Measurements from ENCODE around the gene SAA1. TPM values are rescaled to one million over a fixed set of nuclear protein-coding genes. Genes with fewer than 3 reads are reported as not detected.
"Not testable (repeated sequence)": the region's sequence is repeated elsewhere in the genome, so short reads cannot be mapped to it uniquely, and the experiment has no call there.

SAA1 gene
- total RNA-seq, 1 donor from 2014 or later, result 7.8 TPM

DNA sequence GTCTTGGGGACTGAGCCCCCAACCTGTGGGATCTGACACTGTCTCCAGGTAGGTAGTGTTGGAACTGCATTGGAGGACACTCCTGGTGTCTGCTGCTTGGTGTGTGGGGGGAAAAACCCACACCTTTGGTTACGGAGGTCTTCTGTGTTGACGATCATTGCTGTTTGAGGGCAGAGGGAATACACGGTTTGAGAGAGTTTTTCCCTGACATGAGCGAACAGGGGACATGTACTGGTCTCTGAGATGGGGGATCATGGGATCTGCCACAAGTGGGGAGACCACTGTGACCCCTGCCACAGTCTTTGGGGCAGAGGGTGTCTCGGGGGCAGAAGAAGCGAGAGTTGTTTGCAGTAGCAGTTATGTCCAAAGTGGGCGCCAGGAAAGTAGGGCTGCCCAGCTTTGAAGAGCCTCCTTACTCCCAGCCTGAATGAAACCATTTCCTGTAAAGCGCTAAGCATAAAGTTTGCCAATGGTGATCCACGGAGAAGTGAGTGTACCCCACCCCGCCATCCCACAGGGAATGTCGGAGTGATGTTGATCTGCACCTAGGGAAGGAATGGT is 12.2 kb upstream of the SAA1 start:
- DNase-seq (ENCODE audit: missing footprints) (no peak), ATAC-seq (no peak)
- intact Hi-C loops (cut with DNase I), result no loop called here

DNA sequence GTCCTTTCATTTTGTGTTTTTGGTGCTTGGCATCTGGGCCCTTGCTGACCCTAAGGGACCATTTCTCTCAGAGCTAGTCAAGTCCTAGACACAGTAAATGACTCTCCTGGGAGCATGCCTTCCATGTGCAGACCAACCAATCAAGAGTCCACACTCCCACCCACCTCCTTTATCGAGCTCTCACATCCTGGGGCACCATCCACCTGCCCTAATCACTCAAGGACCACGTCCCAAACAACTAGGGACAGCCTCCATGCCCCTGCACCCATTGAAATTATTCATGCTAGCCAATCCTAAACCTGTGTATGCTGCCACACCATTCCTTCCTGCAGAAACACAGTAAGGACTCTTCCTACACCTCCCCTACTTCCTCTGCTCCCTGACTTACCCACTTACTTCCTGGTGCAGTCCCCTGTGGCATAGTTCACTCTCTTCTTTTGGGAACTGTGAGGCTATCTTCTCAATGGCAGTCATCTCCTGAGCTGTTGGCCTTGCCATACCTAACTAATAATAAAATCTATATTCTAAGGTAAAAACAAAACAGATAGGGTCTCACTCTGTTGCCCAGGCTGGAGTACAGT is 11.2 kb upstream of the SAA1 start:
- DNase-seq (ENCODE audit: missing footprints) (no peak), ATAC-seq (no peak)
- intact Hi-C loops (cut with DNase I), result no loop called here

DNA sequence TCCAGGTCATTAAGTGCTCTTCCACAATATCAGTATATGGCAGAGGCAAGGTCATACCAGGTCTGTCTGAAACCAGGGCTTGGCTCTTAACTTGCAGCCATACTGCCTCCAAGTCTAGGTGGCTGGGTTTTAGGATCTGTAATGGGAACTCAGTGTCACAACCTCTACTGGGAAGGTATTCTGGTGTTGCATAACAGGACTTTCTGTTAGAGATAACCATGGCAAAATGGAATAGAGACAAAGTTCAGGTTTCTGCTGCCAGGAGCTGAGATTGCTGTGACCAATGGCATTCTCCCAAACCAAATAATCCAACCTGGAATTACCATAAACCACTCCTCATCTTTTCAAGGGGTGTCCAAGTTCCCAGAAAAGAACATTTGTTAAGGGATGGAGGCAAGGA is 6.8 kb upstream of the SAA1 start:
- intact Hi-C loops (cut with DNase I), result no loop called here
- ATAC-seq, result no peak
- no peak for DNase-seq (ENCODE audit: missing footprints)

DNA sequence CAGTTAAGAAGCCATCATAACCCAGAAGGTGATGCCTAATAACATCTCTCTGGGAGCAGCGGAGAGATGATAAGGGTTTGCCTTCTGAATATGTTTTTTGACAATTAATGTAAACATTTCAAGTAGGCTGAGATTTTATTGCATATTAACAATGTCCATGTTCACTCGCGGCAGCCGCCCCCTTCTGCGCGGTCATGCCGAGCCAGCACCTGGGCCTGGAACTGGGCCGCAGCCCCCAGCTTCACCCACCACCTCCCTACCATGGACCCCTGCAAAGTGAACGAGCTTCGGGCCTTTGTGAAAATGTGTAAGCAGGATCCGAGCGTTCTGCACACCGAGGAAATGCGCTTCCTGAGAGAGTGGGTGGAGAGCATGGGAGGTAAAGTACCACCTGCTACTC is 4.3 kb upstream of the SAA1 start:
- intact Hi-C loops (cut with DNase I), result no loop called here
- ATAC-seq, result no peak
- no peak for DNase-seq (ENCODE audit: missing footprints)

DNA sequence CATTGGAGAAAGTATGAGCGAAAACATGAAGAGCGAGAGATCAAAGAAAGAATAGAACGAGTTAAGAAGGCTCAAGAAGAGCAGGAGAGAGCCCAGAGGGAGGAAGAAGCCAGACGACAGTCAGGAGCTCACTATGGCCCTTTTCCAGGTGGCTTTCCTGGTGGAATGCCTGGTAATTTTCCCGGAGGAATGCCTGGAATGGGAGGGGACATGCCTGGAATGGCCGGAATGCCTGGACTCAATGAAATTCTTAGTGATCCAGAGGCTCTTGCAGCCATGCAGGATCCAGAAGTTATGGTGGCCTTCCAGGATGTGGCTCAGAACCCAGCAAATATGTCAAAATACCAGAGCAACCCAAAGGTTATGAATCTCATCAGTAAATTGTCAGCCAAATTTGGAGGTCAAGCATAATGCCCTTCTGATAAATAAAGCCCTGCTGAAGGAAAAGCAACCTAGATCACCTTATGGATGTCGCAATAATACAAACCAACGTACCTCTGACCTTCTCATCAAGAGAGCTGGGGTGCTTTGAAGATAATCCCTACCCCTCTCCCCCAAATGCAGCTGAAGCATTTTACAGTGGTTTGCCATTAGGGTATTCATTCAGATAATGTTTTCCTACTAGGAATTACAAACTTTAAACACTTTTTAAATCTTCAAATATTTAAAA is 3.2 kb upstream of the SAA1 start:
- DNase-seq (ENCODE audit: missing footprints); ATAC-seq; intact Hi-C loops (cut with DNase I): not testable (repeated sequence)

DNA sequence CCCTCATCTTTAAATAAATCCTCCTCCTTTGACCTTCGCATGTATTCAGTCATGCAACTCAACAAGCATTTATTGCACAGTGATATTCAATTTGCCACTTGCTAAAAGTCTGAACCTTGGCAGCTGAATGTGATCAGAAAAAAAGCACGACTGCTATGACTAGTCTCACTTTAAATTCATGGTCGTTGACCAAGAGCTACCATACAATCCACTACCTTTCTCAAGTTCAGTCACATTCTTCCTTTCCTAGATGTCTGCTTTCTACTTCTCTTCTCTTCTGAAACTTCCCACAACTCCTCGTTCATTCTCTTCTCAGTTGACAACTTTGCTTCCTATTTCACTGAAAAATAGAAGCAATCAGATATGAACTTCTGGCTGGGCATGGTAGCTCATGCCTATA is 2.0 kb upstream of the SAA1 start:
- intact Hi-C loops (cut with DNase I), result no loop called here
- ATAC-seq (no peak), DNase-seq (ENCODE audit: missing footprints) (no peak)

DNA sequence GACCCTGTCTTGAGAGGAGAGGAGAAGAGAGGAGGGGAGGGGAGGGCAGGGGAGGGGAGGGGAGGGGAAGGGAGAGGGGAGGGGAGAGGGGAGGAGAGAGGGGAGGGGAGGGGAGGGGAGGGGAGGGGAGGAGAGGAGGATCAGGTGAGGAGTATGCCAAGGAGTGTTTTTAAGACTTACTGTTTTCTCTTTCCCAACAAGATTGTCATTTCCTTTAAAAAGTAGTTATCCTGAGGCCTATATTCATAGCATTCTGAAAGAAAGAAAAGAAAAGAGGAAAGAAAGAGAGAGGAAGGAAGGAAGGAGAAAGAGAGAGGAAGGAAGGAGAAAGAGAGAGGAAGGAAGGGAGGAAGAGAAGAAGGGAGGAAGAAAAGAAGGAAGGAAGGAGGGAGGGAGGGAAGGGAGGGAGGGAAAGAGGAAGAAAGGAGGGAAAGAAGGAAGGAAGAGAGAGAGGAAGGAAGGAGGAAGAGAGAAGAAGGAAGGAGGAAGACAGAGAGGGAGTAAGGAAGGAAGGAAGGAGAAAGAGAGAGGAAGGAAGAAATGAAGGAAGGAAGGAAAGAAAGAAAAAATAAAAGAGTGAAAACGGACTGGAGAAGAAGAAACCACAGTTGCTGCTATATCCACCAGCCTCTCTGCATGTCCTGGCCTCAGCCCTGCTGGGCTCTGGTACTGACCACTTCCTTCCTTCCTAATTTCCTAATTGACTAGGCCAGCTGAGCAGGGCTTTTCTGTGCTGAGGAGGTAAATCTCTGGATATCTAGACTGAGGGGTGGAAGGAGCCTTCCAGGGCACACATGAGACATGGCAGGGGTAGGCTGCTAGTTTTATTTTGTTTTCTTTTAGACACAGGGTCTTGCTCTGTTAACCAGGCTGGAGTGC is 1.1 kb upstream of the SAA1 start:
- intact Hi-C loops (cut with DNase I), result no loop called here
- ATAC-seq, result no peak
- DNase-seq (ENCODE audit: missing footprints), result no peak

DNA sequence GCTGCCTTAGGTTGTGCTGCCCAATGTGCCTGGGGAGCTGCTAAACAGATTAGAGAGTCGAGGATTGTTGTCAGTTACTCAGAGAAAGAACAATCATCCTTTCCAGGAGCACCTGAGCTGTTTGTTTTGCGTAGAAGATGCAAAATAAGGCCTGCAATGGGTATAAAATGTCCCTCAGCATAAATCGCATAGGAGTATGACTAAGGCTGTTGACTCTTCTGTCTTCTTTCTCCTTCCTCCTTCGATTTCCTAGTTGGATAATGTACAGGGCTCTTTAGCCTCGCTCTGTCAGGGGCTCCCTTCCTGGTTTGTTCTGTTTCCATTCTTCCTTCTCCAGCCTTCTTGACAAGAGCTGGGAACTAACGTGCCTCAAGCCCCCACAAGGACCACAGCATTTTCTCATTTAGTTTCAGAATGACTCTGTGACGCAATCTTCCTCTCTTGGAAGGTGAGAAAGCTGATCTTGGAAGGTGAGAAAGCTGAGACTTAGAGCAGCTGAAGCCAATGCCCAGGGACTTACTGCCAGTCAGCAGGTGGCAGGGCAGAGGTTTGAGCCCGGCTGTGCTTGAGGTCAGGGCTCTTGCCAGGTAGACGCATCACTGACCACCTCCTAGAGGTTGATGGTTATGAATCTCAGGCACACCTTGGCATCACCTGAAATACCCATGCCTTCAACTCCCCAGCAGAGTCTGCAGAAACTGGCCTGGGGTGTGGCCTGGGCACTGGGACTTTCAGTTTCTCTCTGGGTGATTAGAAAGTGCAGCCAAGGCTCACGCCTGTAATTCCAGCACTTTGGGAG is 1.5 kb downstream of the SAA1 start:
- DNase-seq (ENCODE audit: missing footprints); ATAC-seq; intact Hi-C loops (cut with DNase I): not testable (repeated sequence)

DNA sequence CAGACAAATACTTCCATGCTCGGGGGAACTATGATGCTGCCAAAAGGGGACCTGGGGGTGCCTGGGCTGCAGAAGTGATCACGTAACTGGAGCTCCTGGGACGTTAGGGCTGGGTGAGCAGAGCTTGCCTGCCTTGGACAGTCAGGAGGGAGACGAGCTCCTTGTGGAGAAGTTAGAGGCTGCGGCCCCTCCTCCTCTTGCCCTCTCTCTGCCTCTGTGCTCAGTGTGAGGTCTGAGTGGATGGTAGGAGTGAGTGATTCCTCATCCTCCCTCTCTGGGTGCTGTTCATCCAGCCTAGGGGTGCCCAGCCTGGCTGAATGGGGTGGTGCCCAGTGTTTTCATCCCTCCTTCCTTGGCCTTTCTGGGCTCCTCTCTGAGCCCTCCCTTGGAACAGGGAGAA is 3.2 kb downstream of the SAA1 start:
- intact Hi-C loops (cut with DNase I); ATAC-seq; DNase-seq (ENCODE audit: missing footprints): not testable (repeated sequence)

DNA sequence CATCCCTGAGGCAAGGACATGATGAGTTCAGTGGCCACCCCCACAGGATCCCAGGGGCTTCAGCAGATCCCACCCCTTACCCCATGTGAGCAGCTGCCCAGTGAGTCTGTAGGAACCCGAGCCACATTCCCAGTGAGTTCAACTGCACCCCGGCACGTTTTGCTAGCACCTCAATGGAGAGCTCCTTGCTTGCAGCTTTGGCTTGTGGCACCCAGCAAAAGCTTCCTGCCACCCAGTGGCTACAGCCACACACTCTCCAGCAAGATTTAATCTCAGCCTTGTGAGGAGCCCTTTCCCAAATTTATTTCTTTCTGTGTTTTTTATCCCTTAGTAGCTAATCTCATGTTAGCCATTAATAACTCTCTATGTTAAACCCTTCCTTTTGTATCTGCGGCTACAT is 4.0 kb downstream of the SAA1 start:
- no peak for ATAC-seq
- intact Hi-C loops (cut with DNase I), result no loop called here
- DNase-seq (ENCODE audit: missing footprints), result no peak

DNA sequence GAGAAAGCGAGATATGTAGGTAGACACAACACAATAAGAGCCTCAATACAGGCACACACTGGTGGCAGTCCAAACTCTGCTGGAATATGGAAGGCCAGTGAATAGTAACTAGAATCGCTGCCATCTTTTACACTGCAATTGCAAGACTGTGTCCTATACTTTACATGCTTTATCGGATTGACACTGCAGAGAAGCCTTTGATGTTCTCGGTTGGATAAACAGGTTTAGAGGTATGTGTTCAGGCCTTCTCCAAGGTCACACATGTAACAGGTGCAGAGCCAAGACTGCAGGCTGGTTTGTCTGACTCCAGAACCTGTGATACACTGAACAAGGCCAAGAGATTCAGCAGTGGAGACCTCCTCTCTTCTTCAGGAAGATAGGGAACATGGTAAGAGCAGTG is 5.1 kb downstream of the SAA1 start:
- DNase-seq (ENCODE audit: missing footprints) (no peak), ATAC-seq (no peak)
- intact Hi-C loops (cut with DNase I), result no loop called here

DNA sequence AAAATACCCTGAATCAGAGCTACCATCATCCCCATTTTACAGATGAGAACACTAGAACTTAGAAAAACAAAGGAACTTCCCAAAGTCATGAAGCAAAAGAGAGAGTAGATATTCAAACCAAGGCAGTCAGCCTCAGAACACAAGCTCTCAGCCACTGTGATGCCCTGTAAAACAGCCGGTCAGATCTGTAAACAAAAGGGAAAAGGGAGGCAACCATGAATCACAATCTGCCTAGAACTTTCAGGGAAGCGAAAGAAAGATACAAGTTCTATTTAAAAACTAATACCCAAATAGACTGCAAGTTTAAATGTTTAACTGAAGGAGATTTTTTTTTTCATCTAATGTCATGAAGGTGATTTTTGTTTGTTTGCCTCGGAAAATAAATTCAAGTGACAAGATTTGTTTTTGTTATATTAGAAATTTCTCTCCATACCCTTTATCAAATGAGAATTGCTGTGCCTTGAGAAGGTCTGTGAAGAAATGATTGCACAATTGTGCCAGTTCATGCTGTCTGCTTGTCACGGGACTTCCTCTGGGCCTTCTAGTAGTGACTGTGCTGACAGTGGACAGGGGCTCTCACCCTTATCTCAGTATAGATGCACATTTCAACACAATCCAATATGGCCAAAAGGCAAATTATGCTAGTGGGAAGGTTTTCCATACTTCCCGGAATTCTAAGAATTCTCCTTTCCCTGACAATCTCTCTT is 11.7 kb downstream of the SAA1 start:
- intact Hi-C loops (cut with DNase I), result no loop called here
- ATAC-seq (peak; percentile 54), DNase-seq (ENCODE audit: missing footprints) (no peak)

DNA sequence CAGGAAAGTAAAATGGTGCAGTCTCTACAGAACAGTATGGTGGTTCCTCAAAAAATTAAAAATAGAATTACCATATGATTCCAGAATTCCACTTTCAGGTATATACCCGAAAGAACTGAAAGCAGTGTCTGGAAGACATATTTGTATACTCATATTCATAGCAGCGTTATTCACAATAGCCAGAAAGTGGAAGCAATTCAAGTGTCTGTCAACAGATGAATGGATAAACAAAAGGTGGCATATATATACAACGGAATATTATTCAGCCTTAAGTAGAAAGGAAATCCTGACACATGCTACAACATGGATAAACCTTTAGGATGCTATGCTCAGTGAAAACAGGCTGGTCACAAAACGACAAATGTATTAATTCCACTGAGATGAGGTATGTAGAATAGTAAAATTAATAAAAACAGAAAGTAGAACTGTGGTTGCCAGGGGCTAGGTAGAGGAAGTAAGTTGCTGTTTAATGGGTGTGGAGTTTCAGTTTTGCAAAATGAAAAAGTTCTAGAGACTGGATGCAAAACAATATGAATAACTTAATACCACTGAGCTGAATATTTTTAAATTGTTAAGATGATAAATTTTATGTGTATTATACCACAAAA is 14.5 kb downstream of the SAA1 start:
- no peak for DNase-seq (ENCODE audit: missing footprints)
- no peak for ATAC-seq
- intact Hi-C loops (cut with DNase I), result no loop called here

DNA sequence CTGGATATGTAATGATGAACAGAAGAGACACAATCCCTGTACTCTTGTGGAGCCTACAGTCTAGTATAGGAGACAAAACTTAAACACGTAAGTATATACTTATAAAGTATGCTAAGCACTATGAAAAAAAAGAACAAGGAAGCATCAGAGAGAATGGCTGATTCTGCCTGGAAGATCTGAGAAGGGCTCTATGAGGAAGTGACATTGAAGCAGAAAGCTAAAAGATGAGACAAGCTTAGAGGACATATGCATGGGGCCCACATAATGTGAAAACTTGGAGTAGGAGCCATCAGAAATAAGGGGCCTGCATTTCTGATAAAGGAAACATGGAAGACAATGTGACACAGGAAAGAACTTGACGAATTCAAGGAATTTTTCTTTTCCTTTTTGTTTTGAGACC is 16.6 kb downstream of the SAA1 start:
- intact Hi-C loops (cut with DNase I), result no loop called here
- no peak for ATAC-seq
- no peak for DNase-seq (ENCODE audit: missing footprints)

DNA sequence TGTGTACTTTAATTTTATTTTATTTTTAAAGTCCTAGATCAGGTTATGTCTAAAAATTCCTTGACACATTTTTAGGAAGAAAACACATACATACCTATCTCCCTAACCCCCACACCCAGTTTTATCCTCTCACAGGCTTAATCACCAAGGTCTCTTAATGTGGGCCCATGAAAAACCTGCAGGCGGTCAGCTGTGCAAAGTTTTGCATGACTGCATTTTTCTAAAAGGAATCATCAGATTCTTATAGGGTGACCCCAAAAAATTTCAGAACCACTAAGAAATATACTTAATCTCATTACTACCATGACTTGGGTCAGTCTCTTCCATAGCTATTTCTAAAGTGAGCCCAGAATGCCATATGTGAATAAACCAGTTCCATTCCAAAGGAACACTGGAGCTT is 19.8 kb downstream of the SAA1 start:
- DNase-seq (ENCODE audit: missing footprints) (no peak), ATAC-seq (no peak)
- intact Hi-C loops (cut with DNase I), result no loop called here

DNA sequence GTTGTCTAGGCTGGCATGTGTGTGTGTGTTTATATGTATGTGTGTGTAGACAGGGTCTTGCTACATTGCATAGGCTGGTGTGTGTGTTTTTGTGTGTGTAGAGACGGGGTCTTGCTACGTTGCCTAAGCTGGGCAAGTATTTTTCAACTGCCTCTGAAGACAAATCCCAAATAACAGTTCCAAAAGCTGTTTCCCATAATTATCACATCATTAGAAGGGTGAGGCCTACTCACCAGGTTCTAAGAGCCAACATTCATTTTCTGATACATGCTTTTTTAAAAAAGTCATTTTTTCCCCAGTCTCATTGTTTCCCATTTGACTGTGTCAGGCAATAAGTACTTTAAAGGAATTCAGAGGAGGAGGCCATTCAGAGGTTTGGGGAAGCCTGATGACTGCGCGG is 22.8 kb downstream of the SAA1 start:
- intact Hi-C loops (cut with DNase I), result no loop called here
- no peak for DNase-seq (ENCODE audit: missing footprints)
- no peak for ATAC-seq

DNA sequence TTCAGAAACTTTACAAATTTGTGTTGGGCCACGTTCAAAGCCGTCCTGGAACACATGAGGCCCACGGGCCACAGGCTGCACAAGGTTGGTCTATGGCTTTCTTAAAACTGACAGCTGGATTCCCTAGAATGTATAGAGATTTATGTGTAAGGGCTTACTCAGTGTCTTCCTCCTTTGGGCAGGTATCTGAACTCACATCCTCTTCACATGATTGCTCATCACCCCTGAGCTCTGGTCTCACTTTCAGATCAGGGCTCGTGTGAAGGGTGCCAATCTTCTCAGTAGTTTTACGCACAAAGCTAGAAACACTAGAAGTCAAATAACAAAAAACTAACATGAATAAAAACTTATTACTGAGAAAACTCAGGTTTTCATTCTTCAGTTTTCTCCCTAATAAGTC is 28.8 kb downstream of the SAA1 start:
- no peak for ATAC-seq
- no peak for DNase-seq (ENCODE audit: missing footprints)
- intact Hi-C loops (cut with DNase I), result no loop called here

DNA sequence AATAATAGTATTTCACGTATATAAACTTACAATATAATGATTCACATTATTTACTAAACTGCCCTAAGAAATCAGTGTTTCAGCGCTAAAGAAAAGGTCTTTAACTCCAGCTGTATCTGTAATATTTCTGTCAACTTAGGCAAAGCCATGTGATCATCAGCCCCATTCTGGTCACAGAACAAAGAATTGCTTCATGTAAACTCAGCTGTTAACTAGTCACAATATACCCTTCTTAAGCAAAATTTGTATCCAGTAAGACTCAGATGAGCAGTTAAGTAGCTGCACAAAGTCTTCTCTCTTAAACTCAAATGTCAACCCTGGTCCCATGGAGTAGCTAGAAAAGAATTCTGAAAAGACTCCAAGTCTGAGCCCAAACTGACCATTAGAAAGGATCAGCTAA is 29.3 kb downstream of the SAA1 start:
- DNase-seq (ENCODE audit: missing footprints), result no peak
- no peak for ATAC-seq
- intact Hi-C loops (cut with DNase I), result no loop called here
